ENCODE data around the gene SPDEF.

The SPDEF gene

DNA sequence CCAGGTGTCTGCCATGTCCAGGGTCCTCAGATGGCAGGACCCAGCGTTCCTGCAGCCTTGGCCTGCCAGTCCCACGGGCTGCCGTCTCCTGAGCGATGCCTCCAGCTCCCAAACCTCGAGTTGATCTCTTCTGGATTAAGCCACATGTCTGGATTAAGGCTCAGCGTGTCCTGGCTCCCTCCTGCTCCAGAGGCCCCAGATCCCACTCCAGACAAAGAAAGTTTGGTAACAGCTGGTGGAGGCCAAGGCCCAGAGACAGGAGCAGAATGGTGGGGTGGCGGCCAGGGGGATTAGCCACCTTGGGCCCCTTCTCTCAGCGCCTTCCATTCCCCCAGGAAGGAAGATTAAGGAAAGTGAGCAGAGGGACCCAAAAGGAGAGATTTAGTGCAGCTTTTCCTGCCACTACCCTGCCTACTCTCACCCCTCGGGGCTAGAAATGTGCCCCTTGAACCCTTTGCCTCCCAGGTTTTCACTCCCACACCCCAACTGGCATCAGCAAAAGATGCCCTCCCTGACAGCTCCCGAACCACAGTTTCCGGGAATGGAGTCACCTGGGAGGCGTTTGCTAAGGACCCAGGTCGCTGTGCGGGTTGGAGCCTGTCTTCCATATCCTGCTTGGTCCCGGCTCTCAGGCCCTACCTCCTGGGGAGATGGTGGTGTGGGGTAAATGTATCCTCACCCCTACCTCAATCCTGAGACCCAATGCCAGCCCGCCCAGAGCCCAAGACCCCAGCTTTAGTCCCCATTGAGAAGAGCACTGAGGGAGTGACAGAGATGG, 6.9 kb downstream of the SPDEF start:
- intact Hi-C loops (cut with DNase I) = no loop called here
- no peak for DNase-seq

GRCh38 chr6:34547701-34548644, 8.2 kb downstream of the SPDEF start:
- intact Hi-C loops (cut with DNase I) = no loop called here
- no peak for DNase-seq

DNA sequence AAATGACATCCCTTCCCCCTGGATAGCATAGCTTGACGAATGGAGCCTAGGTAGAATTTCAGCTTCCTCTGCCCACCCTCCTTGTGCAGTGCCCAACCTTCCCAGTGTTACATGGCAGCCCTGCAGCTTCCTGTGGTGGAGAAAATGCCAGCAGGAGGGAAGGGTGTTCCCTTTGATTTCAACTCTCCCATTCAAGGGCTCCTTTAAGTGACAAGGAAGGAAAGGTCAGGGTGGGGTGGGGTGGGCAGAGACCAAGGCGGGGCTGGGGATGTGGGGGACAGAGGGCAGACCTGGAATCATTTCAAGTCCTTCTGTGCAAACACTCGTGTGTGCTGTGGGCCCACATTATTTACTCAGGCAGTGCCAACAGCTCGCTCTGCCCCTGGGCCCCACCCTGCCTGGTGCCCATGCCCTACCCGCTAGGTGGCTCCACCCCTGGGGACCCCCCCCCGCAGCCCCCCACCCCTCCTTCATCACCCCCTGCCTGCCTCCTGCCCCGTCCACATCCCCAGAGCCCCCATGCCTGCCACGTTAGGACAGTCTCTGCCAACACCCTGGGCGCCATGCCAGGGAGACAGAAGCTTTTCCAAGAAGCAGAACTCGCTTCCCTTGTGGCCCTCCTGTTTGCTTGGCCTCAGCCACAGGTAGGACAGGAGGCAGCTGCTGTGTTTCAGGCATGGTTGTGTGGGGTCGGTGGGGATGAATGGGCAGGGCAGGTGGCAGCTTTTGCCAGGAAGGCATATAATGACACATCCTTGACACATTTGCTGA, 9.4 kb downstream of the SPDEF start:
- DNase-seq = peak in 7 of 10 donors; percentile 45 to 83 (median 56)
- intact Hi-C loops (cut with DNase I) = no loop called here

DNA sequence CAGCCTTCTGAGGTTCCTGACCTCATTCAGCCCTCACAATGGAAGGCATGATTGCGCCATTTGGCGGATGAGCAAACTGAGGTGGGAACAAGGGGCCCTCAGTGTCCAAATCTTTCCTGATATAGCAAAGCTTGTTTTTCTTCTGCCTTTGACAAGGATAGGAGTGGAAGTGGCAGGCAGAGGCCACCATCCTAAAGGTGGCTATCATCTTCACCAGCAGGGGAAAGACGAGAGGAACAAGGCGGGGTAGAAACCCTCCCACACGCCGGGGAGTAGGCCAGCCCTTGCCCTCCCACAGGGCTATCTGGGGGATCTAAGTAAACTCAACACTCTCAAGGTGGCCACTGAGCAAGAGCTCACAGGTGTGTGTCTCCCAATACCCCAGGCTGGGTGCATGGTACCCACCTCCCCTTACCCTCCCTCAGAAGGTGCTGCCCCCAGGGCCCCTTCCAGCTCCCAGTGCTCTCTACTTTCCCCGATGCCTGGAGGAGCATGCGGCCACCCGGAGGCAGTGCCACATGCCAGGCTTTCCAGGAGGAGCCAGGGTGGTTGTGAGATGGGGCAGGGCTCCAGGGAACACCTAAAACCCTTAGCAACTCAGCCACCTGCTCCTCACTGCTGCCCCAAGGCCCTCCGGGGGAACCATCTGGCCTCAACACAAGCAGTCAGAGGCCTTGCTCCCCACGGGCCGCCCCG, 11.2 kb downstream of the SPDEF start:
- DNase-seq = no peak
- intact Hi-C loops (cut with DNase I) = no loop called here

DNA sequence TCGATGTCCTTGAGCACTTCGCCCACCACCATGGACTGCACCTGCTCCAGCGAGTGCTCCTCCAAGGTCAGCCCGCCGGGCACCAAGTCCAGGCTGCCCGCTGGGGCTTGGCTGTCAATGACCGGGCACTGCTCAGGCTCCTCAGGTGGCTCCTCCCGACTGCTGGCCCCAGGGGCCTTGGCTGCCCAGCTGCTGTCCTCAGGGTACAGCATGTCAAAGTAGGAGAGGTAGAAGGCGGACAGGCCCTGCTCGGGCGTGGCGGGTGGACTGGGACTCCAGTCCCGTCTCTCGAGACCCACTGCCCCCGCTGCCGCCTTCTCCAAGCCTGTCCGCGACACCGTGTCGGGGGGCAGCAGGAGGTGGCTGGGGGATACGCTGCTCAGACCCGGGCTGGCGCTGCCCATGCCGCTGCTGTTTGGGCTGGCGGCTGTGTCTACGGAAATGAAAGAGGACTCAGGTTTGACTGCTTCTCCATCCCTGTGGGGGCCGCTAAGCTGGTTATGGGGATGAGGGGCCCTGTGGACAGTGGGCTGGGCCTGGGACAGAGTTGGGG, 12.0 kb downstream of the SPDEF start:
- intact Hi-C loops (cut with DNase I) = no loop called here
- DNase-seq = no peak

- no peak for DNase-seq
- intact Hi-C loops (cut with DNase I) = no loop called here
Observed at GRCh38 chr6:34543421-34543820, 12.7 kb downstream of the SPDEF start.

DNA sequence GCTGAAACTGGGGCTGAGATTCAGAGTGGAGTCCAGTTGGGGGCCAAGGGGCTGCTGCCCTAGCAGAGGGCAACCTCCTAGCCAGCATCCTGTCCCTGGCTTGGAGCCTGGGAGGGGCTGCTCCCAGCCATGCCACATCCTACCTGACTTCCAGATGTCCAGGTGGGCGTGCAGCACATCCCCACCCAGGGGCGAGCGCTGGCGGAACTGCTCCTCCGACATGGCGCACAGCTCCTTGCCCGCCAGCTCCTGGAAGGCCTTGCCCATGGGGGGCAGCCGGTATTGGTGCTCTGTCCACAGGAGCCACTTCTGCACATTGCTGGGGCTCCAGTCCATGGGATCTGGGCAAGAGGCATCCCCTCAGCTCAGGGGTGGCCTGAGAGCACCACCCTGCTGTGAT, 15.3 kb downstream of the SPDEF start:
- no peak for DNase-seq
- intact Hi-C loops (cut with DNase I) = no loop called here

- DNase-seq = no peak
- intact Hi-C loops (cut with DNase I) = no loop called here
Observed at GRCh38 chr6:34540222-34540621, 15.9 kb downstream of the SPDEF start.

- intact Hi-C loops (cut with DNase I) = no loop called here
- DNase-seq = no peak
Observed at GRCh38 chr6:34539181-34539580, 16.9 kb downstream of the SPDEF start.

DNA sequence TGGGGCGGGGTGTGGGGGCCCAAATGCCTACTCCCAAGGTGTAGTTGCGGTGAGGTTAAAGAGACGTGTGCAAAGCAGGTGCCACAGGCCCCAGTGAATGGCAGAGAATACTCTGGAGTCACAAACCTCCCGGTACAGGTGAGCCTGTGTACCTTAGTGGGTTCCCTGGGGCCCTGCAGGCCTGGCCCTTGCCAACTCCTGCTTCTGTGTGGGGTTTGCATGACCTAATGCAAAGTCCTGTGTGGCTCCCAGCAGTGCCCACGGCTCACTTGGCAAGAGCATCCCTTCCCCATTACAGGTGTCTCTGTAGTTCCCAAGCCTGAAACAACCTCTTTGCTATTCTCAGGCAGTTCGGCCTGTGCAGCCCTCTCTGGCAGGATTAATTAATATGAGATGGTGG, 17.5 kb downstream of the SPDEF start:
- intact Hi-C loops (cut with DNase I) = no loop called here
- DNase-seq = no peak

DNA sequence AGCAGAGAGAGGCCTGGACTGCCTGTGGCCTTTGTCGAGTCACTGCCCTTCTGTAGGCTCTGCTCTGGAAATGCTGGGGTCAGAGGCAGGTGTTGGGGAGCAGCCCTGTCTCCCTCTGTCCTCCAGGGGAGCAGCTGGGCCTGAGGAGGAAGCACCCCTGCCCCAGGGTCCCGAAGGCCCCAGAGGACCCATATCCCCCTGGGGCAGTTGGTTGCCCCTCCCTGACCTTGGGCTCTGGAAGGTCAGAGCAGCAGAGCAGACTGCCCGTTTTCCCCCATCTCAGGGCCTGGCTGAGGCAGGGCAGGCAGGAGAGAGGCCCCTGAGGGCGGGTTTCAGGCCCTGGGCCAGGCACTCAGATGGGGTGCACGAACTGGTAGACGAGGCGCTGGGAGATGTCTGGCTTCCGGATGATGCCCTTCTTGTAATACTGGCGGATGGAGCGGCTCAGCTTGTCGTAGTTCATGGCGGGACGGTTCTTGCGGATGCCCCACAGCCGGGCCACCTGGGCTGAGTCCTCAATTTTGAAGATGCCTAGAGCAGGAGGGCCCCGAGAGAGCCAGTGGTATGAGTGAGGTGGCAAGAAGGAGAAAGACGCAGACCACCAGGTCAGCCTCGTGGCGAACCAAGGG, 18.1 kb downstream of the SPDEF start:
- DNase-seq = no peak
- intact Hi-C loops (cut with DNase I) = no loop called here

DNA sequence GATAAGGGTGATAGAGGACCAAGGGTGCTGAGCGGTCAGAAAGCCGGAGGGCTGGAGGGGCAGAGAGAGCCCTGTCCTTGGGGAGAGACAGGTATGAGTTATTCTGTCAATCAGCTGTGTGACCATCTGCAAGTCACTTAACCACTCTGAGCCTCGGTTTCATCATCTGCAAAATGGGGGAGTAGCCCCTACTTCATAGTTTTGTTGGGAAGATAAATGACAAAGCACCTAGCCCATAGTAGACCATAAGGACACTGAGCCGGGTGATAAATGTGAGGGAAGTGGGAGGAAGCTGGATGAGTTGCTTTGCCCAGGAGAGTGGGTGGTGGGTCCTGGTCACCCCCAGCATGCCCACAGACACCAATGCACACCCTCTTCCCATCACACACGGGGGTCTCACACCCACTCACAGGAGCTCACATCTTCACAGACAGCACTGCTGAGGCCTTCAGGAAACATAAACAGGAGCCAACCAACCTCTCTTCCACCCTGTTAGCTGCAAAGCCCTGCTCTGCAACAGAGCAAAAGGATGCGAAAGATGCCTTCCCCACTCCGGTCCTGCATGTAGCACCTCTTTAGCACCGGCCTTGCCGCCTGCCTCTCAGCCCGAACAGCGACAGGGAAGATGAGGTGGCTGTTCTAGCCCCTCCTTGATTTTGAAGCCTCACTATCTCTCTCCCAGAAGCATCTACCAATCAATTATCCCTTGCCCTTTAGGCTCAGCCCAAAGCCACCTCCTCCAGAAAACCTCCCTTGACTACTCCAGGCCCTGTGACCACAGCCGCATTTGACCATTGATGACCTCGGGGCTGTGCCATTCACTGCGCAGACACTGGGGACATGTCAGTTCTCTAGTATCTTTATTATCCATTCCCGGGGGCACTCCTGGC, 18.9 kb downstream of the SPDEF start:
- intact Hi-C loops (cut with DNase I) = no loop called here
- DNase-seq = no peak

- DNase-seq = peak in 1 of 10 donors; percentile 24
- intact Hi-C loops (cut with DNase I) = no loop called here
Observed at GRCh38 chr6:34536251-34536958, 19.7 kb downstream of the SPDEF start.

DNA sequence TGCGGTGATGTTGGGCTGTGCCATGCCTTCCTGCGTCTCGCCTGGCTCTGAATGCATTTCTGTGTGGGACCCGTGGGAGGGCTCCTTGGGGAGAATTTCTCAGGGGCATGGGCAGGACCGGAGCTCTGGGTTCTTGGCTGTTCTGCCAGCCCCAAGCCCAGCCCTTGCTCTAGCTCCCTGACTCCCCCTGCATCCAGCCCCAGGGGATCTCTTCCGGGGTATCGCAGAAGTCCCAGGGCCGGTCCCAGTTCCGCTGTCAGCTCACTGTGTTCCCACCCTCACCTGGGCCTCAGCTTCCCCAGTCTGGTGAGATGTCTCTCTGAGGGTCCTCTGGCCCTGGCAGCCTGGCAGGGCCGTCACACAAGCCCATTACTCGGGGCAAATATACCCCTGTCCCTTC, 20.5 kb downstream of the SPDEF start:
- no peak for DNase-seq
- intact Hi-C loops (cut with DNase I) = no loop called here

DNA sequence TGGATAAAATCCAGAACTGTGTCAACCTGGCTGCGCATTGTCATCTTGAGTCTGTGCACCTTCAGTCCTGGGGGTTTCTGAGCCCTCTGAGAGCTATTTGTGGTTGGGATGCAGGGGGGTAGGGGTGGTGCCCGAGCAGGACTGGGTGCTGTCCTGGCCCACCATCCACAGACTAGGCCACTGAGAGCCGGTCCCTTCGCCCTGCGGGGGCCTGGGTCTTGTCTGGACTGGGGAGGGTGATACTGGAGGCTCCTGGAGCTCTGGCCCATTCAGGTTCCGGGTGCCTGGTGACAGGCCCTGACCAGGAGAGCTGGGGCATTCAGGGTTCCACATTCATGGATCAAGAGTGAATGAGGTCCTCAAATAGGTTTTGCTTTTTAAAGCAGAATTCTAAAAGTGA, 20.9 kb downstream of the SPDEF start:
- intact Hi-C loops (cut with DNase I) = no loop called here
- no peak for DNase-seq

DNA sequence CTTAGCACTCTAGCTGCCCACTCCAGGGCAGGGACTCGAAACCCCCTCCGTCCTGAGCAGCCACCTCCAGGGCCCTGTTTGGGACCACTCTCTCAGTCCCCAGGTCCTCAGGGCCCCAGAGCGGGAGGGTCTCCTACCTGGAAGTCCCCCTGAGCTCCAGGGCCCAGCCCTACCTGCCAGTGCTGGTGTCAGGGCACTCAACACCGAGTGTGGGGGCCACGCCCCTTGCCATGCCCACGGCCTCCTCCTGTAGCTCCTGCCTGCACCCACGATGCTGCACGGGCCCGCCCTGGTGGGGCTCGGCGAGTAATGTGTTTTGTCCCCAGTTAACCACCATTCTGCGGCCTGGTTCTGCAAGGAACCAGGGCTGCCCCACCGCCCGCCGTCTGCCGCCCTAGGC, 21.5 kb downstream of the SPDEF start:
- intact Hi-C loops (cut with DNase I) = no loop called here
- no peak for DNase-seq

DNA sequence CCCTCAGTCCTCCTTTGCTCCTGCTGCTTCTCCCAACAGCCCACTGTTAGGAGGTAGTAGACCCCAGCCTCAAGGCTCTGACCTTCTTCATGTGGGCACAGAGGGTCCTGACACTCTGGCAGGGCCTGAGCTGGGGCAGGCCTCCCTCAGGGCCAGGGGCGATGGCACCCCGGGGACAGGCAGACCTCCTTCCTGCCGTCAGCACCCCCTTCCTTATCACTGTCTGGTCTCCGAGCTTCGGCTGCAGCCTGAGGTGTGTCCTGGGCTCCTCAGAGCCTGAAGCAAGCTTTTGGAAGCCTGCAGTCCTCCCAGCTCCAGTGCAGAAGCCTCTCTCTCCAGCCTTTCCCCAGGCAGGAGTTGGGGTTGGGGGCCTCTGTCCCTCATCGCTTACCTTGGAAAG, 22.0 kb downstream of the SPDEF start:
- DNase-seq = no peak
- intact Hi-C loops (cut with DNase I) = no loop called here

DNA sequence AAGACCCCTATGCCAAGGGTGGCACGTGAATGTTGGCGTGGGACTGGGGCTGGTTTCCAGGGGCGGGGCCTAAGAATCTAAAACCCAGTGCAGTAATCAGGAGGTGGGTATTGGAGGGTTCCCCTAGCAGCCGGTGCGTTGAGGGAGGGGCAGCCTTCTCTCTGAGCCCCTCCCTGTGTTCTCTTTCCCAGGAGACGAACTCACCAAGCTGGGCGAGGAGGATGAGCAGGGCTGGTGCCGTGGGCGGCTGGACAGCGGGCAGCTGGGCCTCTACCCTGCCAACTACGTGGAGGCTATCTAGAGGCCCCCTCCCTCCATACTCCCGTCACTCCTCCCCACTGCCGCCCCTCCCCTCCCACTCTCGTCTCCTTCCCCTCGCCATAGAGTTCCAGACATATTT, 23.9 kb downstream of the SPDEF start:
- DNase-seq = peak in 2 of 10 donors; percentile 44 to 80
- intact Hi-C loops (cut with DNase I) = no loop called here
